CD14-positive monocyte (primary cell): ENCODE data around the gene WDPCP. TPM values are rescaled to one million over a fixed set of nuclear protein-coding genes. Genes with fewer than 3 reads are reported as not detected.

Experiments used
- DNase-seq, 3 donors: peaks; one replicate each; pipeline ENCODE4 v3.0.0-alpha.2; 2011 to 2022
- H2AFZ ChIP-seq: 2 replicates; pipeline ENCODE4 v1.6.0; 2012; ENCODE audit warnings: mild to moderate bottlenecking, low read depth, low read length, inconsistent platforms; ENCODE audit not compliant: insufficient read depth, poor library complexity, severe bottlenecking
- H3K27ac ChIP-seq, 2 donors: 1 replicate in 1 of 2; 2 replicates in 1 of 2; pipeline ENCODE4 v1.5.1; 2012 to 2013; ENCODE audit warnings: low read length in 2 of 2, control low read depth in 1 of 2, inconsistent platforms in 1 of 2, low read depth in 1 of 2, mild to moderate bottlenecking in 1 of 2
- H3K27me3 ChIP-seq, 2 donors: one replicate each; pipeline versions ENCODE4 v1.6.0 to v1.6.1; 2011 to 2013; ENCODE audit warnings: low read length in 2 of 2; ENCODE audit not compliant: control insufficient read depth in 2 of 2, insufficient read depth in 2 of 2
- H3K36me3 ChIP-seq, 2 donors: replicated peaks in 1 of 2; 1 replicate in 1 of 2; 2 replicates in 1 of 2; pipeline versions ENCODE4 v1.5.1 to v1.6.1; 2012 to 2013; ENCODE audit warnings: low read length in 2 of 2, control low read depth in 1 of 2, inconsistent platforms in 1 of 2, mild to moderate bottlenecking in 1 of 2; ENCODE audit not compliant: insufficient read depth in 2 of 2, control insufficient read depth in 1 of 2
- H3K4me1 ChIP-seq, 2 donors: 1 replicate in 1 of 2; 2 replicates in 1 of 2; pipeline versions ENCODE4 v1.5.1 to v1.6.1; 2012 to 2013; ENCODE audit warnings: low read length in 2 of 2, control low read depth in 1 of 2, inconsistent platforms in 1 of 2, mild to moderate bottlenecking in 1 of 2, moderate library complexity in 1 of 2; ENCODE audit not compliant: insufficient read depth in 2 of 2, control insufficient read depth in 1 of 2
- H3K4me2 ChIP-seq: replicated peaks from 2 replicates; pipeline ENCODE3; 2012; ENCODE audit warnings: low read length, moderate library complexity, mild to moderate bottlenecking; ENCODE audit not compliant: poor library complexity, severe bottlenecking; ENCODE audit errors: extremely low read depth
- H3K4me3 ChIP-seq, 3 experiments: fragments of 200-600 bp in 1 of 3; sonication (generic) in 1 of 3; replicated peaks in 1 of 3; 1 replicate in 2 of 3; 2 replicates in 1 of 3; pipeline ENCODE4 v1.5.1; 2011 to 2013; ENCODE audit warnings: low read length in 3 of 3, mild to moderate bottlenecking in 3 of 3, control low read depth in 2 of 3, low read depth in 2 of 3, inconsistent platforms in 1 of 3, moderate library complexity in 1 of 3
- H3K79me2 ChIP-seq: 2 replicates; pipeline ENCODE4 v1.6.0; 2012; ENCODE audit warnings: mild to moderate bottlenecking, control low read depth, inconsistent platforms, low read length, moderate library complexity; ENCODE audit not compliant: insufficient read depth
- H3K9ac ChIP-seq: 2 replicates; pipeline ENCODE4 v1.6.0; 2017; ENCODE audit warnings: low read length, mild to moderate bottlenecking; ENCODE audit not compliant: insufficient read depth, poor library complexity, severe bottlenecking
- H3K9me3 ChIP-seq, 2 donors: replicated peaks in 1 of 2; 1 replicate in 1 of 2; 2 replicates in 1 of 2; pipeline versions ENCODE4 v1.5.1 to v1.6.1; 2012 to 2013; ENCODE audit warnings: low read length in 2 of 2, control low read depth in 1 of 2; ENCODE audit not compliant: control insufficient read depth in 1 of 2, insufficient read depth in 1 of 2
- H4K20me1 ChIP-seq: 2 replicates; pipeline ENCODE4 v1.6.0; 2012; ENCODE audit warnings: mild to moderate bottlenecking, low read length, control low read depth, moderate library complexity; ENCODE audit not compliant: insufficient read depth
- H3K27ac Mint-ChIP-seq, 7 donors: one replicate each; pipeline ENCODE4 v1.8.0; 2020; ENCODE audit warnings: mild to moderate bottlenecking in 7 of 7, mixed read lengths in 7 of 7, moderate library complexity in 6 of 7, inconsistent platforms in 2 of 7
- H3K27me3 Mint-ChIP-seq, 3 donors: one replicate each; pipeline ENCODE4 v1.8.0; 2021 to 2022; ENCODE audit warnings: low read depth in 3 of 3, mild to moderate bottlenecking in 3 of 3, mixed read lengths in 3 of 3, moderate library complexity in 3 of 3, inconsistent platforms in 1 of 3
- H3K36me3 Mint-ChIP-seq, 2 donors: one replicate each; pipeline ENCODE4 v1.8.0; 2020; ENCODE audit warnings: mixed read lengths in 2 of 2, inconsistent platforms in 1 of 2, mild to moderate bottlenecking in 1 of 2
- H3K4me1 Mint-ChIP-seq: one replicate; pipeline ENCODE4 v1.8.0; 2020; ENCODE audit warnings: mild to moderate bottlenecking, mixed read lengths
- H3K4me3 Mint-ChIP-seq, 2 donors: one replicate each; pipeline ENCODE4 v1.8.0; 2020; ENCODE audit warnings: mild to moderate bottlenecking in 2 of 2, mixed read lengths in 2 of 2, moderate library complexity in 1 of 2
- H3K9me3 Mint-ChIP-seq, 7 donors: one replicate each; pipeline ENCODE4 v1.8.0; 2020 to 2022; ENCODE audit warnings: mixed read lengths in 7 of 7, mild to moderate bottlenecking in 6 of 7, moderate library complexity in 6 of 7, inconsistent platforms in 2 of 7
- WGBS: methylation state at CpG from one replicate; pipeline ENCODE4 v1.1.5; 2013; ENCODE audit warnings: missing lambda C conversion rate; ENCODE audit not compliant: insufficient coverage; 5-methylcytosine and 5-hydroxymethylcytosine counted together
- intact Hi-C, 2 donors: fragments of 100-400 bp; cut with micrococcal nuclease; formaldehyde crosslinking; loops; one replicate each; pipeline versions ENCODE4 v1.15.0 to v1.15.1; 2023
- polyA plus RNA-seq, 3 donors: library from polyadenylated mRNA; depleted of rRNA in 1 of 3; unstranded in 2 of 3; stranded (reverse) in 1 of 3; fragments of 300-500 nt in 2 of 3; fragments of >200 nt in 1 of 3; fragmentation: Illumina TruSeq in 2 of 3; gene quantifications; 1 replicate in 2 of 3; 2 replicates in 1 of 3; pipeline ENCODE4 v1.2.3, GENCODE V29; 2012 to 2021
- TF ChIP-seq, protein P1 (sequence below): fragments of 200-600 bp; IDR thresholded peaks from one replicate; pipeline ENCODE4 v1.8.0; 2022; ENCODE audit warnings: antibody characterized with exemption, mild to moderate bottlenecking

The WDPCP gene
- polyA plus RNA-seq, 3 donors = 3.3 to 5.2 (median 3.7) TPM

DNA sequence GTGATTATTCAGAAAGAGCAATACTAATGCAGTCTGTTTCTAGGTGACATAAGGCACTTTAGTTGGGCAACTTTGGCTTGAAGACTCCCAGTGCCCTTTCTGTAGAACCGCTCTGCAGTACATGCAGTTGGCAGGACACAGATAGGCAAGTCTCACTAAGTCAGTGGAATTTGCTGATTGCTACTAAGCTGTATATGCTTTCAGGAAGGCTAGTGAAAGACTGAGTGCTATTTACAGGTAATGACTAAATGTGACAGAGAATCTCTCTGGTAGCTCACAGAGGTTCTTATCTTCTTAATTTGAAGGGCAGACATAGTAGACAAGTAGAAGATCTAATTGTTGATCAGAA, 243.0 kb downstream of the WDPCP start:
- Histone ChIP-seq H3K27ac (no peak overlapping the region), H4K20me1 (no peaks in the 10 kb centered on the region), H3K9ac (no peak overlapping the region), H3K4me2 (no peak overlapping the region), H3K4me3 (no peak overlapping the region), H3K79me2 (no peaks in the 10 kb centered on the region), H2AFZ (no peak overlapping the region), H3K9me3 (peaks cover 15 to 31% of the 10 kb centered on the region in 2 donors), H3K4me1 (no peaks in the 10 kb centered on the region), H3K27me3 (no peaks in the 10 kb centered on the region), H3K36me3 (no peaks in the 10 kb centered on the region)
- H3K36me3 Mint-ChIP-seq = peaks cover 0 to 3% of the 10 kb centered on the region in 2 donors
- peaks cover 16 to 30% (median 26%) of the 10 kb centered on the region in 7 donors for H3K9me3 Mint-ChIP-seq
- H3K27me3 Mint-ChIP-seq = no peaks in the 10 kb centered on the region
- WGBS = 89% methylated on average over 1 of the region's 1 CpG
- H3K4me3 Mint-ChIP-seq = no peak overlapping the region
- TF ChIP-seq, protein P1, sequence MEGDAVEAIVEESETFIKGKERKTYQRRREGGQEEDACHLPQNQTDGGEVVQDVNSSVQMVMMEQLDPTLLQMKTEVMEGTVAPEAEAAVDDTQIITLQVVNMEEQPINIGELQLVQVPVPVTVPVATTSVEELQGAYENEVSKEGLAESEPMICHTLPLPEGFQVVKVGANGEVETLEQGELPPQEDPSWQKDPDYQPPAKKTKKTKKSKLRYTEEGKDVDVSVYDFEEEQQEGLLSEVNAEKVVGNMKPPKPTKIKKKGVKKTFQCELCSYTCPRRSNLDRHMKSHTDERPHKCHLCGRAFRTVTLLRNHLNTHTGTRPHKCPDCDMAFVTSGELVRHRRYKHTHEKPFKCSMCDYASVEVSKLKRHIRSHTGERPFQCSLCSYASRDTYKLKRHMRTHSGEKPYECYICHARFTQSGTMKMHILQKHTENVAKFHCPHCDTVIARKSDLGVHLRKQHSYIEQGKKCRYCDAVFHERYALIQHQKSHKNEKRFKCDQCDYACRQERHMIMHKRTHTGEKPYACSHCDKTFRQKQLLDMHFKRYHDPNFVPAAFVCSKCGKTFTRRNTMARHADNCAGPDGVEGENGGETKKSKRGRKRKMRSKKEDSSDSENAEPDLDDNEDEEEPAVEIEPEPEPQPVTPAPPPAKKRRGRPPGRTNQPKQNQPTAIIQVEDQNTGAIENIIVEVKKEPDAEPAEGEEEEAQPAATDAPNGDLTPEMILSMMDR = no peak
- no peaks in the 10 kb centered on the region for H3K4me1 Mint-ChIP-seq
- no peak overlapping the region for H3K27ac Mint-ChIP-seq
- DNase-seq = no peak
- intact Hi-C loops = no loop called here

DNA sequence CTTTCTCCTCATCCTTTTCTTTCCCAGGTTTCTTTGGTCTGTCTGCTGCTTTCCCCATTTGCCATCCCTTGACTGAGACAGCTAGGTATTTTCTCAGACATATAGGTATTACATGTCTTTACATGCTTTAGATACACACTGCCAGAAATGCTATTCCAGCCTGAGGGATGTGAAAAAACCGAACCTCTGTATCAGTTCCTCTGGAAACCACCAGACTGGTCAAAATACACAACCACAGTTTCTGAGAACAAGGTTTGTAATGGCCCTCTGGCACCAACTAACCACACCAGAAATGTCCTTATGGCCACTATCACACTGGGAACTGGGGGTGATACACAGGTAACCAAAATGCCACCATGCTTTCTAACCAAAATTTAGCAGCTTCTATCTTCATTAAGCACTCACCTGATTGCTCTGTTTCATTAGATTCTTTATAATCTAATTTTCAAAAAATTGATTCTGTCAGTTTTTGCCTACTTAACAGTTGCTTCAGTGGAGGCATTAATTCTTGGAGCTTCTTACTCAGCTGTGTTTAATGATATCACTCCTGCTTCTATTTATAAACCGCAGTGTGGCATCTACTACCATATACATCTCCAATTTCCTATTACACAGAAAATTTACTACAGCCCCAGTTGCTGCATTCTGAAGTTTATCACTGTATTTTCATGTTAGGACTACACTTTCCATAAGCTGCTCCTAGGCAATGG, 243.5 kb downstream of the WDPCP start:
- no peaks in the 10 kb centered on the region for H3K36me3 ChIP-seq
- no CpG with 5 or more reads among the region's 2 CpGs for WGBS
- H3K4me3 Mint-ChIP-seq = no peak overlapping the region
- no peaks in the 10 kb centered on the region for H3K4me1 Mint-ChIP-seq
- no peaks in the 10 kb centered on the region for H3K27me3 ChIP-seq
- H3K9me3 Mint-ChIP-seq = peaks cover 12 to 31% (median 24%) of the 10 kb centered on the region in 7 donors
- no peak overlapping the region for H3K4me3 ChIP-seq
- no peaks in the 10 kb centered on the region for H3K27me3 Mint-ChIP-seq
- no peak overlapping the region for H3K27ac Mint-ChIP-seq
- intact Hi-C loops = no loop called here
- TF ChIP-seq, protein P1 = no peak
- no peaks in the 10 kb centered on the region for H4K20me1 ChIP-seq
- H3K9ac ChIP-seq = no peak overlapping the region
- no peak overlapping the region for H2AFZ ChIP-seq
- peaks cover 16 to 31% of the 10 kb centered on the region in 2 donors for H3K9me3 ChIP-seq
- H3K27ac ChIP-seq = no peak overlapping the region
- no peak overlapping the region for H3K4me2 ChIP-seq
- DNase-seq = no peak
- H3K36me3 Mint-ChIP-seq = peaks cover 0 to 3% of the 10 kb centered on the region in 2 donors
- no peaks in the 10 kb centered on the region for H3K79me2 ChIP-seq
- H3K4me1 ChIP-seq = no peaks in the 10 kb centered on the region
